Measurements from ENCODE around the gene CNN1. TPM values are rescaled to one million over a fixed set of nuclear protein-coding genes. Genes with fewer than 3 reads are reported as not detected.

Gene CNN1
- total and polyA plus RNA-seq, 11 donors: 68.6 to 979 (median 164) TPM

- H3K4me3 ChIP-seq: no peak overlapping the region
- peaks cover 0 to 47% (median 27%) of the 10 kb centered on the region in 9 donors for H3K36me3 ChIP-seq
- intact Hi-C loops (cut with DNase I): no loop called here
- no peaks in the 10 kb centered on the region for H3K27me3 ChIP-seq
- peak overlapping the region in 1 of 12 donors; percentile 89 for H3K27ac ChIP-seq
- ATAC-seq: no peak
- TF ChIP-seq CTCF (IDR thresholded peaks at IDR 0.05): no peak
- TF ChIP-seq POLR2A (IDR thresholded peaks at IDR 0.05): no peak
- 87 to 98% (median 90%) methylated on average over 8 of the region's 8 CpGs for WGBS, 4 donors
- H3K4me1 ChIP-seq: peaks cover 0 to 5% (median 0%) of the 10 kb centered on the region in 12 donors
- H3K9me3 ChIP-seq: no peaks in the 10 kb centered on the region
- DNase-seq: no peak
Measured at GRCh38 chr19:11550265-11550664, 11.6 kb downstream of the CNN1 start.

GRCh38 chr19:11551603-11552235 is 13.1 kb downstream of the CNN1 start:
- no peaks in the 10 kb centered on the region for H3K27me3 ChIP-seq
- H3K4me1 ChIP-seq: peaks cover 0 to 14% (median 0%) of the 10 kb centered on the region in 12 donors
- intact Hi-C loops (cut with DNase I): no loop called here
- peak overlapping the region in 1 of 12 donors; percentile 89 for H3K27ac ChIP-seq
- peaks cover 0 to 46% (median 30%) of the 10 kb centered on the region in 9 donors for H3K36me3 ChIP-seq
- peak in 7 of 12 donors; percentile 10 to 39 (median 29) for TF ChIP-seq CTCF (IDR thresholded peaks at IDR 0.05)
- no peak for TF ChIP-seq POLR2A (IDR thresholded peaks at IDR 0.05)
- 77 to 88% (median 81%) methylated on average over 10 to 26 of the region's 26 CpGs for WGBS, 4 donors
- no peak overlapping the region for H3K4me3 ChIP-seq
- H3K9me3 ChIP-seq: no peaks in the 10 kb centered on the region
- DNase-seq (peak in 1 of 5 donors; percentile 65), ATAC-seq (peak in 3 of 4 donors; percentile 6 to 55 (median 18))

- ATAC-seq: no peak
Measured at GRCh38 chr19:11552666-11553372, 14.2 kb downstream of the CNN1 start.

More at GRCh38 chr19:11552666-11553372, 14.2 kb downstream of the CNN1 start:
- WGBS, 4 donors: 76 to 82% (median 78%) methylated on average over 8 to 20 of the region's 20 CpGs
- Histone ChIP-seq H3K9me3 (no peaks in the 10 kb centered on the region), H3K36me3 (peaks cover 0 to 41% (median 30%) of the 10 kb centered on the region in 9 donors), H3K4me1 (peaks cover 0 to 16% (median 4%) of the 10 kb centered on the region in 12 donors), H3K4me3 (no peak overlapping the region), H3K27me3 (no peaks in the 10 kb centered on the region), H3K27ac (peak overlapping the region in 1 of 12 donors; percentile 89)
- no peak for TF ChIP-seq POLR2A (IDR thresholded peaks at IDR 0.05)
- no peak for TF ChIP-seq CTCF (IDR thresholded peaks at IDR 0.05)
- no peak for DNase-seq
- intact Hi-C loops (cut with DNase I): no loop called here

All from heart left ventricle (tissue), 16 donors.